T-helper 2 cell treated with Interferon-gamma antibody and Interleukin-4, amounts not matched to agents 100 ng/mL and 5 ng/mL, for 36 hours (primary cell): Measurements from ENCODE around the gene SLITRK4. TPM values are rescaled to one million over a fixed set of nuclear protein-coding genes. Genes with fewer than 3 reads are reported as not detected.

Source experiments
- total RNA-seq: library from RNA; stranded (reverse); gene quantifications from 2 replicates; pipeline ENCODE4 v1.2.3, GENCODE V29; 2022

The SLITRK4 gene
- total RNA-seq, 1 donor from 2014 or later: not detected

Other genes with a start within 250 kb of the SLITRK4 start
- gene SPANXN3, start 118.6 kb downstream of the SLITRK4 start, total RNA-seq: not detected in 2 replicates
- gene SPANXN2, start 84.7 kb upstream of the SLITRK4 start, total RNA-seq: not detected in 2 replicates
- gene UBE2NL, start 248.0 kb upstream of the SLITRK4 start, total RNA-seq: not detected in 2 replicates